Thoracic aorta (tissue), 2 donors: Measurements from ENCODE around the gene GNAS. TPM values are rescaled to one million over a fixed set of nuclear protein-coding genes. Genes with fewer than 3 reads are reported as not detected.

Experiments
- ATAC-seq: fragments of 150-250 bp; one replicate; pipeline ENCODE4 v1.8.0; 2017; ENCODE audit warnings: low read depth; ENCODE audit not compliant: insufficient number of reproducible peaks, low FRiP score
- DNase-seq: peaks from one replicate; pipeline ENCODE4 v3.0.0-alpha.2; 2020; ENCODE audit warnings: low spot score
- H3K27ac ChIP-seq, 2 donors: fragments of 200-600 bp; sonication (generic); 1 replicate in 1 of 2; 2 replicates in 1 of 2; pipeline ENCODE4 v1.5.1; 2016; ENCODE audit warnings: mild to moderate bottlenecking in 2 of 2, moderate library complexity in 2 of 2
- H3K27me3 ChIP-seq: fragments of 200-600 bp; sonication (generic); replicated peaks from 2 replicates; pipeline ENCODE4 v1.6.0; 2016; ENCODE audit warnings: mild to moderate bottlenecking; ENCODE audit not compliant: insufficient read depth
- H3K36me3 ChIP-seq: fragments of 200-600 bp; sonication (generic); one replicate; pipeline ENCODE4 v1.5.1; 2016
- H3K4me1 ChIP-seq, 2 donors: fragments of 200-600 bp; sonication (generic); 1 replicate in 1 of 2; 2 replicates in 1 of 2; pipeline versions ENCODE4 v1.5.1 to v1.6.0; 2016; ENCODE audit warnings: low read depth in 2 of 2, mild to moderate bottlenecking in 1 of 2; ENCODE audit not compliant: control insufficient read depth in 1 of 2
- H3K4me3 ChIP-seq: fragments of 200-600 bp; sonication (generic); 2 replicates; pipeline ENCODE4 v1.5.1; 2016; ENCODE audit warnings: mild to moderate bottlenecking
- H3K9me3 ChIP-seq: fragments of 200-600 bp; sonication (generic); 2 replicates; pipeline ENCODE4 v1.5.1; 2016
- total RNA-seq, 2 donors: library from RNA; depleted of rRNA; stranded (reverse); fragments of >200 nt; gene quantifications; one replicate each; pipeline versions ENCODE4 v1.1.0 to v1.2.3, GENCODE V29; 2016
- TF ChIP-seq, protein P1 (sequence below): fragments of 200-600 bp; sonication (generic); IDR thresholded peaks from one replicate; pipeline ENCODE4 v1.5.1; 2019; ENCODE audit warnings: antibody characterized with exemption

The GNAS gene
- total RNA-seq, 2 donors from 2014 or later, result 742 to 943 TPM

DNA sequence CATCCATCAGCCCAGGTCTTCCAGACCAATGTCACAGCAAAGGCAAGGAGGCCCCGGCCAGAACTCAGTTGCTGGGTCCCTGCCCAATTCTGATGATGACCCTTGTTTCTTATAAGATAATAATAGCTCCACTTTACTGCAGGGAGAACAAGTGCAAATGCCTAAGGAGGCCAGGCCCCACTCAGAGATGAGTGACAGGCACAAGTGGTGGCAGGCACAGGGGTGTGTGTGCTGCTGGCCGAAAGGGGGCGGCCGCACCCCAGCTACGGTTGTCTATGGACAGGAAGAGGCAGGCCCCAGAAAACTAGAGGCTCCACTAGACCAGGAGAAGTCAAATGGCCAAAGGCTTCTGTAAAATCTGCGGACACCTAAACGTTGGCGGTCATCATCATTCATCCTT lies 30.4 kb upstream of the GNAS start:
- H3K4me1 ChIP-seq, result no peaks in the 10 kb centered on the region
- H3K27ac ChIP-seq, result no peak overlapping the region
- DNase-seq (no peak), ATAC-seq (no peak)
- H3K27me3 ChIP-seq, result no peaks in the 10 kb centered on the region
- H3K9me3 ChIP-seq, result no peaks in the 10 kb centered on the region
- H3K4me3 ChIP-seq, result no peak overlapping the region
- no peaks in the 10 kb centered on the region for H3K36me3 ChIP-seq
- TF ChIP-seq, protein P1, sequence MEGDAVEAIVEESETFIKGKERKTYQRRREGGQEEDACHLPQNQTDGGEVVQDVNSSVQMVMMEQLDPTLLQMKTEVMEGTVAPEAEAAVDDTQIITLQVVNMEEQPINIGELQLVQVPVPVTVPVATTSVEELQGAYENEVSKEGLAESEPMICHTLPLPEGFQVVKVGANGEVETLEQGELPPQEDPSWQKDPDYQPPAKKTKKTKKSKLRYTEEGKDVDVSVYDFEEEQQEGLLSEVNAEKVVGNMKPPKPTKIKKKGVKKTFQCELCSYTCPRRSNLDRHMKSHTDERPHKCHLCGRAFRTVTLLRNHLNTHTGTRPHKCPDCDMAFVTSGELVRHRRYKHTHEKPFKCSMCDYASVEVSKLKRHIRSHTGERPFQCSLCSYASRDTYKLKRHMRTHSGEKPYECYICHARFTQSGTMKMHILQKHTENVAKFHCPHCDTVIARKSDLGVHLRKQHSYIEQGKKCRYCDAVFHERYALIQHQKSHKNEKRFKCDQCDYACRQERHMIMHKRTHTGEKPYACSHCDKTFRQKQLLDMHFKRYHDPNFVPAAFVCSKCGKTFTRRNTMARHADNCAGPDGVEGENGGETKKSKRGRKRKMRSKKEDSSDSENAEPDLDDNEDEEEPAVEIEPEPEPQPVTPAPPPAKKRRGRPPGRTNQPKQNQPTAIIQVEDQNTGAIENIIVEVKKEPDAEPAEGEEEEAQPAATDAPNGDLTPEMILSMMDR, result no peak

DNA sequence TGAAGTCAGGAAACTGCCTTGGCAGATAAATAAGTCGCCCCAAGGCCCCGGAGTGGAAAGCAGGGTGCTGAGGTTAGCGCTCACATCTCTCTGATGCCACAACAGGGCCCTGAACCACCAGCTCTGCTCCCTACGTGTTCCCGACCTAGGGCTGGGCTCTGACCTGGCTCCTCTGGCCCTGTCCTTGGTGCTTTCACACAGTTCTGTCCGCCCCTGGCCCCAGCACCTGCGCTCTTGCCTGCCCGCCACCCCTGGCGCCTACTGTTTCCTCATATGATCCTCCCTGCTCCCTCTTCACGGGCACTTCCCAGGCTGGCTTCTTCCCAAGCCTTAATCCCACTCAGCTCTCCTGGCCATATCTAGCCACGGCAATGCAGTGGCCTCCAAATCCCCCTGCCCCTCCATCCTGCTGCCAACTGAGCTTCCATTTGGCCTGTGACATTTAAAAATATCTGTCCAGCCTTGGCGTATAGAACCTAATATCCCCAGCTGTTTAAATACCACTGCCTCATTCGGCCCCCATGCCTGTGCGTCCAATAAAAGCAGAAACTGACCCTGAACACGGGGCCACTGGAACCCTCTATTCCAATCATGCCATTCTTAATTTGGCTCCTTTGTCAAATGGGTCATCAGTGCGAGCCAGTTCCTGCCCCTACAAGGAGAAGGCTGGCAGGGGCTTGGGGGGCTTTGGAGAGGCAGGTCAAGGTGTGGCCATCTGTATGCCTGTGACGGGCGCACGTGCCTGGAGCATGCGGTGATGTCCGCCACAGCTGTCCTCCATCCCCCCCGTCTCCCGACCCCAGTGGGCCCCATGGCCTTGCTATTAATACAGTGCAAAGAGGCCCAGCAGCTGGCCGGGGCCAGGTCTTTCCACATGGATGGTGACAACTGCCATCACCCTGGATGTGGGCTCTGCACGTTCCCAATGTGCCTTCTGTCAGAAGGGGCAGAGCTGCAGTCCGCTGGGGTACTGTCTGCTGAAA lies 29.5 kb upstream of the GNAS start:
- DNase-seq (no peak), ATAC-seq (no peak)
- H3K9me3 ChIP-seq, result no peaks in the 10 kb centered on the region
- no peaks in the 10 kb centered on the region for H3K4me1 ChIP-seq
- no peaks in the 10 kb centered on the region for H3K36me3 ChIP-seq
- H3K27me3 ChIP-seq, result no peaks in the 10 kb centered on the region
- TF ChIP-seq, protein P1, result no peak
- H3K4me3 ChIP-seq, result no peak overlapping the region
- H3K27ac ChIP-seq, result no peak overlapping the region

DNA sequence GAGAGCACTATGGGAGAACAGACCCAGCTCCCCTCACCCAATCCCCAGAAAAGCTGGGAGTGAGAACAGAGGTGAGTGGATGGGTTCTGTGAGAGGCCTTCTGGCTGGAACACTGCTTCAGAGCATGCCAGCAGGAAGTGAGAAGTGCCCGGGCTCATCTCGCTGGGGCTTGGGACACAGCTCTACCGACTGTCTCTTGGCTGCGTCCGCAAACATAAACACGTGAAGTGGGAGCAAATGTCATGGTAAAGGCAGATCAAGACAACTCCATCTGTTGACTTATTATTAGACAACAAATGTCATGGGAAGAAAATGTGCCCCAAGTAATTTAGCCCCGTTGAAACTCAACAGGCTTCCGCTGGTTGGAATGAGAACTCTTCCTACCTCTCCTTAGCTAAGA lies 27.7 kb upstream of the GNAS start:
- no peaks in the 10 kb centered on the region for H3K27me3 ChIP-seq
- H3K9me3 ChIP-seq, result no peaks in the 10 kb centered on the region
- peaks cover 0 to 5% of the 10 kb centered on the region in 2 donors for H3K4me1 ChIP-seq
- ATAC-seq, result no peak
- TF ChIP-seq, protein P1, result no peak
- H3K36me3 ChIP-seq, result no peaks in the 10 kb centered on the region
- no peak overlapping the region for H3K4me3 ChIP-seq
- H3K27ac ChIP-seq, result no peak overlapping the region
- DNase-seq, result no peak

DNA sequence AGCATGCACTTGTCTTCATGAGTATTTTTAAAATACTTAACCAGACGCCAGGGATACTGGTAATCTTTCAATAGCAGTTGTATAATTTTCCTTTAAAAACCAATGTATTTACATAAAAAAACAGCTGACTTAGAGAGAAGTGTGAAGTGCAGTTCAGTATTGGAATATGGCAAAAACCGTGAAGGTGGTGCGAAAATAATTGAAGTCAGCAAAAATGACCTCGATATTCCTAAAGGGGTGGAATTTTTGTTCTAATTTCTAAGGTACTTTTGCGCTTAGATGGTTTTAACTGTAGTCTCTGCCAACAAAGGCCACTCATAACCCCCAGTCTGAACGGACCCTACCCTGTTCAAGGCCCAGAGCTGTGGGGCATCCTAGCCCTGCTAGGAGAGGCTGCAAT lies 27.1 kb upstream of the GNAS start:
- Histone ChIP-seq H3K9me3 (no peaks in the 10 kb centered on the region), H3K4me3 (no peak overlapping the region), H3K4me1 (peaks cover 0 to 5% of the 10 kb centered on the region in 2 donors), H3K27me3 (no peaks in the 10 kb centered on the region), H3K36me3 (no peaks in the 10 kb centered on the region), H3K27ac (no peak overlapping the region)
- DNase-seq, result no peak
- no peak for ATAC-seq
- TF ChIP-seq, protein P1, result no peak

DNA sequence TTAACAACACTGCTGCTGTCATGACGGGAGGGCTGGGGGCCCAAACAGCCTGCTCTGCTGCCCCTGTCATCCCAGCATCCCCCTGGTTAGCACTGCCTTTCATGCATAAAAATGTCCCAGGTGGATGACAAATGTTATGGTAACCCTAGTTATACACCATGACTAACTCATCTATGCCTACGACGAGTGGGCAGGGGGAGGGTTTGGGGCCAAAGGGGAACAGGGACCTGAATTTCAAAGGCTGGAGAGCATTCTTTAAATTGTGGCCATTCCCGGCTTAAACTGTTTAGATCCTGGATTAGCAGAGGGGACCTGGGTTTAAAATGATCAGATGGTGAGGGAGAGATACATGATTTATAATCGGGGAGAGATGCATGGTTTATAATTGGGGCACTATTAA lies 26.2 kb upstream of the GNAS start:
- Histone ChIP-seq H3K27me3 (no peaks in the 10 kb centered on the region), H3K9me3 (no peaks in the 10 kb centered on the region), H3K4me3 (no peak overlapping the region), H3K27ac (no peak overlapping the region), H3K4me1 (peaks cover 0 to 5% of the 10 kb centered on the region in 2 donors), H3K36me3 (no peaks in the 10 kb centered on the region)
- DNase-seq, result no peak
- TF ChIP-seq, protein P1, result no peak
- no peak for ATAC-seq
